Activated naive CD8-positive, alpha-beta T cell (primary cell): ENCODE data around the gene ZNF507.

Experiments
- H3K27ac Mint-ChIP-seq: one replicate; pipeline ENCODE4 v1.8.0; 2021; ENCODE audit warnings: mixed read lengths
- H3K27me3 Mint-ChIP-seq: one replicate; pipeline ENCODE4 v1.8.0; 2021; ENCODE audit warnings: mixed read lengths
- H3K36me3 Mint-ChIP-seq: one replicate; pipeline ENCODE4 v1.8.0; 2021; ENCODE audit warnings: mixed read lengths
- H3K4me1 Mint-ChIP-seq: one replicate; pipeline ENCODE4 v1.8.0; 2021; ENCODE audit warnings: low read depth, mixed read lengths
- H3K4me3 Mint-ChIP-seq: one replicate; pipeline ENCODE4 v1.8.0; 2021; ENCODE audit warnings: mild to moderate bottlenecking, mixed read lengths
- H3K9me3 Mint-ChIP-seq: one replicate; pipeline ENCODE4 v1.8.0; 2021; ENCODE audit warnings: low read depth, mixed read lengths

Gene ZNF507

GRCh38 chr19:32330213-32330857 is 15.1 kb upstream of the ZNF507 start:
- Mint-ChIP-seq H3K4me3 (no peak overlapping the region), H3K27ac (no peak overlapping the region), H3K4me1 (no peaks in the 10 kb centered on the region), H3K36me3 (no peaks in the 10 kb centered on the region), H3K9me3 (no peaks in the 10 kb centered on the region), H3K27me3 (peaks cover 12% of the 10 kb centered on the region)

GRCh38 chr19:32333227-32333626 is 12.2 kb upstream of the ZNF507 start:
- Mint-ChIP-seq H3K4me1 (no peaks in the 10 kb centered on the region), H3K9me3 (no peaks in the 10 kb centered on the region), H3K4me3 (no peak overlapping the region), H3K27me3 (peaks cover 1% of the 10 kb centered on the region), H3K36me3 (no peaks in the 10 kb centered on the region), H3K27ac (no peak overlapping the region)

GRCh38 chr19:32336259-32337083 is 8.9 kb upstream of the ZNF507 start:
- H3K4me1 Mint-ChIP-seq, result no peaks in the 10 kb centered on the region
- no peak overlapping the region for H3K27ac Mint-ChIP-seq
- H3K36me3 Mint-ChIP-seq, result no peaks in the 10 kb centered on the region
- H3K4me3 Mint-ChIP-seq, result no peak overlapping the region
- peaks cover 1% of the 10 kb centered on the region for H3K27me3 Mint-ChIP-seq
- H3K9me3 Mint-ChIP-seq, result no peaks in the 10 kb centered on the region

DNA sequence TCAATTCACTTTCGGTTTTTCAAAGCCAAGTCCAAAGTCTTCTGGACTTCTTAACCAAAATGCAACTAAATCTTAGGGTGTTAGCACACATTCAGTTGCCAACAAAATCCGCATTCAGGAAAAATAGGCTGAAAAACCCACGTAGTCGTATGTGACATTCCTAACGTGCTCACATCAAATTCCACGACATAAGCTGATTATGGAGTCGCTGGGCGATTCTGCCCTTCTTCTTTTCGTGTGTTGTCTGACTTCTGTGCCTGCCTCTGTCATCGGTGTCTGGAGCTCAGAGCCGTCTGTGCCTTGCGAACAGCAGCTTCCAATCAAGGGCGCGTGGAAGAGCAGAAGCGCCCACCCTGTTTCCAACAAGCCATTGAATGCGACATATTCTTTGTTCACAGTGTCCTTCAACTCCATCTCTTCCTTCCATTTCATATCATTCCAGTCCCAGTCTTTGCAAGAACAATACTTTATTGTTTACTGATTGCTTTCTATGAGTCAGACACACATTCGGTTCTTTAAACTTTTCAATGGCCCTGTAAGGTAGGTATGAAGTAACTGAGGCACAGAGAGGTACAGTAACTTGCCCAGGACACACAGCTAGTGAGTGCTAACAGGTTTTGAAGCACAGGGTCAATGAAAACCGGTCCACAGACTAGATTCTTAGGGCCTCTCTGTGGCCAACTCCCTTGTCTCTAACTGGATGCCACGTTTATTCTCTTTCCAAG is 8.2 kb upstream of the ZNF507 start:
- Mint-ChIP-seq H3K27me3 (no peaks in the 10 kb centered on the region), H3K4me3 (no peak overlapping the region), H3K36me3 (no peaks in the 10 kb centered on the region), H3K4me1 (no peaks in the 10 kb centered on the region), H3K27ac (no peak overlapping the region), H3K9me3 (no peaks in the 10 kb centered on the region)

- no peaks in the 10 kb centered on the region for H3K36me3 Mint-ChIP-seq
- H3K27ac Mint-ChIP-seq, result no peak overlapping the region
- no peaks in the 10 kb centered on the region for H3K27me3 Mint-ChIP-seq
- H3K4me3 Mint-ChIP-seq, result no peak overlapping the region
- no peaks in the 10 kb centered on the region for H3K4me1 Mint-ChIP-seq
- no peaks in the 10 kb centered on the region for H3K9me3 Mint-ChIP-seq
These were observed 6.0 kb upstream of the ZNF507 start for GRCh38 chr19:32339423-32339822.

- Mint-ChIP-seq H3K27ac (no peak overlapping the region), H3K4me1 (no peaks in the 10 kb centered on the region), H3K4me3 (no peak overlapping the region), H3K9me3 (no peaks in the 10 kb centered on the region), H3K36me3 (no peaks in the 10 kb centered on the region), H3K27me3 (no peaks in the 10 kb centered on the region)
These were observed 5.2 kb upstream of the ZNF507 start for GRCh38 chr19:32339988-32340874.

DNA sequence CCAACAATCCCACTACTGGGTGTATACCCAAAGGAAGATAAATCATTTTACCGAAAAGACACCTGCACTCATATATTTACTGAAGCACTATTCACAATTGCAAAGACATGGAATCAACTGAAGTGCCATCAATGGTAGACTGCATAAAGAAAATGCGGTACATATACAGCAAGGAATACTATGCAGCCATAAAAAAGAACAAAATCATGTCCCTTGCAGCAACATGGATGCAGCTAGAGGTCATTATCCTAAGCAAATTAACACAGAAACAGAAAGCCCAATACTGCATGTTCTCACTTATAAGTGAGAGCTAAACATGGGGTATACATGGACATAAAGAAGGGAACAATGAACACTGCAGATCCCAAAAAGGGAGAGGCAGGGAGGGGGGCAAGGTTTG is 2.7 kb upstream of the ZNF507 start:
- Mint-ChIP-seq H3K27ac (no peak overlapping the region), H3K4me3 (no peak overlapping the region), H3K4me1 (peaks cover 13% of the 10 kb centered on the region), H3K27me3 (no peaks in the 10 kb centered on the region), H3K36me3 (no peaks in the 10 kb centered on the region), H3K9me3 (no peaks in the 10 kb centered on the region)

DNA sequence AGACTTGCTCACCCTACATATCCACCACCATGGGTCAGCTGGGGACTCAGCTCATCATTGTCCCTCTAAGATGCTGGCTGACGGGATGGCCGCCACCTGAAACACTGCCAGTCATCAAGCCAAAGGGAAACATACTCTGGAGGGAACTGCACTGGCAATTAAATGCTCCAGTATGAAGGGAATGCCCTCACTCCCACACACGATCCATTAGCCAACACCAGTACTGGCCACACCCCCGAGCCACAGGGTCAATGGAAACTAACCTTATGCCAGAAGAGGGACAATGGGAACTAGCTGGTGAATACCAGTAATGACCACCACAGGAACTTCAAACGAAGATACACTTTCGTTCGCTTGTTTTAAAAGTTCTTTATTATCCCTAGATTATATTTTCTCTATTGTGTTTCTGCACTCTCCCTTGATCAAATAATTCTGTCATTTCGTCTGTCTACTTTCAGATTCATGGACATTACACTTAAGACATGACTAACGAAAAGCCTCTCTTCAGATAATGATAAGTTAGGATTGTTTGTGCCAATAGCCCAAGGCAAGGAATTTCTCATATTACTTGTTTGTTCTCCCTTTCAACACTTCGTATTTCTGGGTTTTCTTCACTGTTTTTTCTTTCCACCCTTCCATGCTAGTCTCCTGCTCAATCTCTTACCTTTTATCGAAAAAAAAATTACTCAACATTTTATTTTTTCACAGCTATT is 1.7 kb upstream of the ZNF507 start:
- H3K9me3 Mint-ChIP-seq, result no peaks in the 10 kb centered on the region
- H3K27me3 Mint-ChIP-seq, result no peaks in the 10 kb centered on the region
- no peak overlapping the region for H3K4me3 Mint-ChIP-seq
- no peak overlapping the region for H3K27ac Mint-ChIP-seq
- peaks cover 1% of the 10 kb centered on the region for H3K36me3 Mint-ChIP-seq
- H3K4me1 Mint-ChIP-seq, result peaks cover 18% of the 10 kb centered on the region

DNA sequence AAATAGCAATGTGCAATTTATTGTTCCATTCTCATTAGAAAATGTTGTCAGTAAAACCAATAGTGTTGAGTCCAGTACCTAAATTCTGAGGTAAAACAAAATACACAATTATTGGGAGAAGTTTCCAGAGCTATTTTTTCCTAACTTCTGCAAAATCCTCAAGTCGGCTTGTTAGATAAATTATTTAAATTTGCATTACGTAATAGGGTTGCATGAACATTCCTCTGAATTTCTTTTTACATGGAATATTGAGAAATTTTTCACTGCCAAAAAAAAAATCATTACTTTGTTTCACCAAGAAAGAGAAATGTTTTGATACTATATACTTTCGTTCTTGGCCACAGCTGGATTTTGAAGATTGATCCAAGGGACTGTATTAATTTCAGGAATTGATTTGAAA is 1.5 kb downstream of the ZNF507 start:
- no peaks in the 10 kb centered on the region for H3K27me3 Mint-ChIP-seq
- peaks cover 9% of the 10 kb centered on the region for H3K36me3 Mint-ChIP-seq
- peaks cover 48% of the 10 kb centered on the region for H3K4me1 Mint-ChIP-seq
- H3K27ac Mint-ChIP-seq, result peak overlapping the region; percentile 96
- peak overlapping the region; percentile 96 for H3K4me3 Mint-ChIP-seq
- H3K9me3 Mint-ChIP-seq, result no peaks in the 10 kb centered on the region

DNA sequence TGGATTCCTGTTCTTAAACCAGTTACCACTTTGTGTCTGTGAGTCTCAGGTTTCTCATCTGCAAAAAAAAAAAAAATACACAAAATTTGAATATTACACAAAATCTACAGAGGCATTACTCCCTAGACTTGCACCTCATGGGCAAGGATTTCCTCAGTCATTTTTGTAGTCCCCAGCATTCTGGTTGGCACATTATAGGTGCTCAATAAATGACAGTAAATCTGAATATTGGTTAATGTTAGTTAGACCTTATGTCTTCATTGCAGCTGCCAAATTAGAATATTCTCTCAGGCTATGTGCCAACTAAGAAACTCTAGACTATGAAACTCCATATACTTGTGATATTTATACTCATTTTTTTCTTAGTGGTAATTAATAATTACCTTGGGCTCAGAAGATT is 2.2 kb downstream of the ZNF507 start:
- H3K27me3 Mint-ChIP-seq, result no peaks in the 10 kb centered on the region
- no peaks in the 10 kb centered on the region for H3K9me3 Mint-ChIP-seq
- peak overlapping the region; percentile 96 for H3K4me3 Mint-ChIP-seq
- H3K4me1 Mint-ChIP-seq, result peaks cover 55% of the 10 kb centered on the region
- no peak overlapping the region for H3K27ac Mint-ChIP-seq
- peaks cover 12% of the 10 kb centered on the region for H3K36me3 Mint-ChIP-seq

GRCh38 chr19:32349051-32349450 is 3.6 kb downstream of the ZNF507 start:
- Mint-ChIP-seq H3K9me3 (no peaks in the 10 kb centered on the region), H3K36me3 (peaks cover 27% of the 10 kb centered on the region), H3K27ac (no peak overlapping the region), H3K27me3 (no peaks in the 10 kb centered on the region), H3K4me1 (peaks cover 63% of the 10 kb centered on the region), H3K4me3 (peak overlapping the region; percentile 44)

DNA sequence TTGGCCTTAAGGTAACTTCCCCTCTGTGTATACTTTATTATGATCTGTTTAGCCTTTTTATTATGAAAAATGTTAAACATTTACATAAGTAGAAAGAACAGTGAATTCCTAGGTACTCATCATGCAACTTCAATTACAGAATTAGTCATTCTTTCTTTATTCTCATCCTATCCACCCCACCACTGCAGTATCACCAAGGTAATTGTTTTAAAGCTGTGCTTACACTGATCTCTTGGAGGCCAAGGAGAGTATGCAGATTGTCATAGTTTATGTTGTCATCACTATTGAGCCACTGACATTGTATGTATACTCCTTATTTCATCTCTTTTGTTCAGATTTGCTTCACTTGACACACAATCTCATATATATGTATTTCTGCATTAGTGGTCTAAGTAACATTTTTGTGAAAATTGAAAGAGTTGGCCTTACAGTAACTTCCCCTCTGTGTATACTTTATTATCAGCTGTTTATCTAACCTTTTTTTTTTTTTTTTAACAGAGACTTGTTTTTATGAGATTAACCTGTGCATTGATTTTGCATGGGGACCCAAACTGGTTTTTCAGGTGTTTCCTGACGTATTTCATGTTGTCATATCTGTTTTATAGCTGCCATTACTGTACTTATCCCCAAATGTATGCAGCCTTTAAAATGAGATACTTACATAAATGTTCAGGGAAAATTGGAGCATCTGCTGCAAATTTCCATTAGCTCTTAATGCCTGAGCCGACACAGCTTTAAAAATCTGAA is 4.5 kb downstream of the ZNF507 start:
- Mint-ChIP-seq H3K27ac (peak overlapping the region; percentile 1), H3K9me3 (no peaks in the 10 kb centered on the region), H3K27me3 (no peaks in the 10 kb centered on the region), H3K4me1 (peaks cover 68% of the 10 kb centered on the region), H3K4me3 (peak overlapping the region; percentile 44), H3K36me3 (peaks cover 28% of the 10 kb centered on the region)

DNA sequence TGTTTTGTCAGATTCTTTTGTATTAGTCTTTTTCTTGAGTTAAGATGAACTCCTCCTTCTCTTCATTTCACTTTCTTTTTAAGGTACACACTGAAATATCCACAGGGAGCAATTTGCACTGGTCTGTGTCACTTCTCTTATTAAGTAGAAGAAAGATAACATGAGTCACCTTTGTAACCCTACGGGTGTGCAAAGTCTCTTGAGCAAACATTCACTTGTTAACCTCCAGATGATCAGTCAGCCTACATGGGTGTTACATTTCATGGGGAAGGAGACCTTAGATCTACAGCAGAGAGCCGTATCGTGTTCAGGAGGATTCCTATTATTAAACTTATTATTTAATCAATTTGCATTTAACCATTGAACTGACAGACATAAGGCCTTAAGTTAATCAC is 5.1 kb downstream of the ZNF507 start:
- Mint-ChIP-seq H3K9me3 (no peaks in the 10 kb centered on the region), H3K4me3 (peak overlapping the region; percentile 35), H3K36me3 (peaks cover 34% of the 10 kb centered on the region), H3K27ac (peak overlapping the region; percentile 12), H3K4me1 (peaks cover 74% of the 10 kb centered on the region), H3K27me3 (no peaks in the 10 kb centered on the region)
